Osteocyte (in vitro differentiated cells): ENCODE results near the gene SND1. TPM values are rescaled to one million over a fixed set of nuclear protein-coding genes. Genes with fewer than 3 reads are reported as not detected.

Source experiments
- DNase-seq: peaks from one replicate; pipeline ENCODE4 v3.0.0; 2021; ENCODE audit warnings: mixed read lengths; ENCODE audit not compliant: unreplicated experiment; ENCODE audit errors: extremely low spot score
- H3K27ac Mint-ChIP-seq: one replicate; pipeline ENCODE4 v1.8.0; 2021; ENCODE audit warnings: mild to moderate bottlenecking, mixed read lengths; ENCODE audit not compliant: unreplicated experiment
- H3K27me3 Mint-ChIP-seq: one replicate; pipeline ENCODE4 v1.8.0; 2021; ENCODE audit warnings: mixed read lengths; ENCODE audit not compliant: unreplicated experiment
- H3K36me3 Mint-ChIP-seq: one replicate; pipeline ENCODE4 v1.8.0; 2021; ENCODE audit warnings: mixed read lengths; ENCODE audit not compliant: unreplicated experiment
- H3K4me1 Mint-ChIP-seq: one replicate; pipeline ENCODE4 v1.8.0; 2021; ENCODE audit warnings: mixed read lengths; ENCODE audit not compliant: unreplicated experiment
- H3K4me3 Mint-ChIP-seq: one replicate; pipeline ENCODE4 v1.8.0; 2021; ENCODE audit warnings: mild to moderate bottlenecking, moderate library complexity, mixed read lengths; ENCODE audit not compliant: unreplicated experiment
- H3K9me3 Mint-ChIP-seq: one replicate; pipeline ENCODE4 v1.8.0; 2021; ENCODE audit warnings: mixed read lengths; ENCODE audit not compliant: unreplicated experiment
- total RNA-seq: library from RNA; stranded (reverse); gene quantifications from 2 replicates; pipeline ENCODE4 v1.2.1, GENCODE V29; 2021
- TF ChIP-seq, protein P1 (sequence below): fragments of 200-600 bp; sonication (generic); IDR thresholded peaks from 2 replicates; pipeline ENCODE4 v1.5.0; 2021; ENCODE audit warnings: antibody characterized with exemption, mild to moderate bottlenecking, moderate library complexity

Gene SND1
- total RNA-seq, 1 donor from 2014 or later: 229 TPM

DNA sequence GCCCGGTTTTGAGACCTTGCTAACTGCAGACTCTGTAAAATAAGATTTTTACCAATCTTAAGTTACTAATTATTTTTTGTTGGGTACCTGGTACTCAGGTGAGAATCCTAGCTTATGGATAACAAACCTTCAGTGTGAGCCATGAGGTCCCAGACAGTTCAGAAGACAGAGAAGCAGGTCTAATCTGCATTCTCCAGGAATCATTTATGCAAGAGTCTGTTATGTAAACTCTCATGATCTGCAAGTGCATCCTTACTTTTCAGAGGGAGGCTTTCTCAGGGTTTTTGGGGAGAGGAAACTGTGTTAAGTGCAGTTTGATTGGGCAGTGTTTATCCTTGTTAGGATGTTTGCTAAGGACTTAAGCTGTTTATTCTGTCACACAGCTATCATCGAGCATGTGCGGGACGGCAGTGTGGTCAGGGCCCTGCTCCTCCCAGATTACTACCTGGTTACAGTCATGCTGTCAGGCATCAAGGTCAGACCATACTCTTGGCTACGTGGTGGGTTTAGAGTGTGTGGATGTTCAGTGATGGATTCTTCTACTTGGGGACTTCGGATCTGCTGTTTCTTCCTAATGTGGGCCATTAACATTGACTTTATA, 50.2 kb downstream of the SND1 start:
- TF ChIP-seq, protein P1, sequence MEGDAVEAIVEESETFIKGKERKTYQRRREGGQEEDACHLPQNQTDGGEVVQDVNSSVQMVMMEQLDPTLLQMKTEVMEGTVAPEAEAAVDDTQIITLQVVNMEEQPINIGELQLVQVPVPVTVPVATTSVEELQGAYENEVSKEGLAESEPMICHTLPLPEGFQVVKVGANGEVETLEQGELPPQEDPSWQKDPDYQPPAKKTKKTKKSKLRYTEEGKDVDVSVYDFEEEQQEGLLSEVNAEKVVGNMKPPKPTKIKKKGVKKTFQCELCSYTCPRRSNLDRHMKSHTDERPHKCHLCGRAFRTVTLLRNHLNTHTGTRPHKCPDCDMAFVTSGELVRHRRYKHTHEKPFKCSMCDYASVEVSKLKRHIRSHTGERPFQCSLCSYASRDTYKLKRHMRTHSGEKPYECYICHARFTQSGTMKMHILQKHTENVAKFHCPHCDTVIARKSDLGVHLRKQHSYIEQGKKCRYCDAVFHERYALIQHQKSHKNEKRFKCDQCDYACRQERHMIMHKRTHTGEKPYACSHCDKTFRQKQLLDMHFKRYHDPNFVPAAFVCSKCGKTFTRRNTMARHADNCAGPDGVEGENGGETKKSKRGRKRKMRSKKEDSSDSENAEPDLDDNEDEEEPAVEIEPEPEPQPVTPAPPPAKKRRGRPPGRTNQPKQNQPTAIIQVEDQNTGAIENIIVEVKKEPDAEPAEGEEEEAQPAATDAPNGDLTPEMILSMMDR: no peak
- H3K4me3 Mint-ChIP-seq: no peak overlapping the region
- H3K9me3 Mint-ChIP-seq: no peaks in the 10 kb centered on the region
- no peaks in the 10 kb centered on the region for H3K4me1 Mint-ChIP-seq
- H3K36me3 Mint-ChIP-seq: peaks cover 58% of the 10 kb centered on the region
- H3K27me3 Mint-ChIP-seq: no peaks in the 10 kb centered on the region
- H3K27ac Mint-ChIP-seq: no peak overlapping the region
- DNase-seq: no peak

DNA sequence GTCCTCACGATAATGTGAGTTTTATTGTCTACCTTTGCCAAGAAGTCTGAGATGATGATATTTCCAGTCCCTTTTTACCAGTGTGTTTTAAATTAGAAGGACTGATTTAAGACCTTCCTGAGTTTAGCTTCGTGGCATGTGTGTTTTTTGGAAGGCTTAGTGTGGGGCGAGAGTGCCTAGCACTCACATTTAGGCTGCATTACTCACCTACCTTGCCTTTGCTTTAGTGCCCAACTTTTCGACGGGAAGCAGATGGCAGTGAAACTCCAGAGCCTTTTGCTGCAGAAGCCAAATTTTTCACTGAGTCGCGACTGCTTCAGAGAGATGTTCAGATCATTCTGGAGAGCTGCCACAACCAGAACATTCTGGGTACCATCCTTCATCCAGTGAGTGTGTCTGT, 50.9 kb downstream of the SND1 start:
- TF ChIP-seq, protein P1: no peak
- Mint-ChIP-seq H3K27ac (no peak overlapping the region), H3K9me3 (no peaks in the 10 kb centered on the region), H3K4me1 (no peaks in the 10 kb centered on the region), H3K27me3 (no peaks in the 10 kb centered on the region), H3K36me3 (peaks cover 55% of the 10 kb centered on the region), H3K4me3 (no peak overlapping the region)
- DNase-seq: no peak

DNA sequence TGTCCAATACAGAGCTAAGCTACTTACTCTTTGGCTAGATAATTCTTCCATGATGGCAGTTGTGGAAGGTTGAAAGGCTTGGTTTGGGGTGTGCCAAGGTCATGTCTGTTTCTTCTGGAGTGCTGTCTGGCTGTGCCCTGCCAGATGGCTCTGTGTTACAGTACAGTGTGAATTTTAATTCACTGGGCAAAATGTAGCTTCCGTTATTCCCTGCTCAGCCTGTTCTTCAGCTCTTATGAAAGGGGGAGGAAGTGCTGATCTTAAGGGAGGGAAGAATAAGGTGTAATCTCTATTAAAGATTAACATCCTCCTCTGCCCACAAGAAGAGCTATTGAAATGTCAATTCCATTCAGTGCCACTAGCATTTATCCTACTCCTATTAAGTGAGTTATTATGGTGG, 52.2 kb downstream of the SND1 start:
- no peak overlapping the region for H3K4me3 Mint-ChIP-seq
- H3K27ac Mint-ChIP-seq: no peak overlapping the region
- TF ChIP-seq, protein P1: no peak
- no peaks in the 10 kb centered on the region for H3K27me3 Mint-ChIP-seq
- DNase-seq: no peak
- H3K9me3 Mint-ChIP-seq: no peaks in the 10 kb centered on the region
- H3K36me3 Mint-ChIP-seq: peaks cover 47% of the 10 kb centered on the region
- no peaks in the 10 kb centered on the region for H3K4me1 Mint-ChIP-seq

DNA sequence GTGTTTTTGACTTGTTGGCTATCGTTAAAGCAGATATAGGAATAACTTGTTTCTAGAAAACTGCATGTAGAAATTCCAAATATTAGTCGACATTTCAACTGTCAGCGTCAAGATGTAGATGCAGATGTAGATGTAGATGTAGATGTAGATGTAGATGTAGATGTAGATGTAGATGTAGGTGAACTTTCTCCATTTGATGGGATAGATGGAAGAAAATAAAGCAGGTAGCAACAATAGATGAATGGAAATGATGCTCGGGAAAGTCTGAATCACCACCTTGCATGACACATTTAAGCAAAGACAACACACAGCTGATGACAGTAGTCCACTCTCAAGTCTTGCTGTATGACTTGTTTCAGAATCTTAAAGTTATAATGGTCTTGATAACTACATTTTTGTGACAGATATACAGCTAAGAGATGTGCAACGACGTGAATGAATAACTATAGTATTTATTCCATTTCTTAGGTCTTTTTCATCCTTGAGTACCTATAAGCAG, 53.5 kb downstream of the SND1 start:
- no peak for DNase-seq

DNA sequence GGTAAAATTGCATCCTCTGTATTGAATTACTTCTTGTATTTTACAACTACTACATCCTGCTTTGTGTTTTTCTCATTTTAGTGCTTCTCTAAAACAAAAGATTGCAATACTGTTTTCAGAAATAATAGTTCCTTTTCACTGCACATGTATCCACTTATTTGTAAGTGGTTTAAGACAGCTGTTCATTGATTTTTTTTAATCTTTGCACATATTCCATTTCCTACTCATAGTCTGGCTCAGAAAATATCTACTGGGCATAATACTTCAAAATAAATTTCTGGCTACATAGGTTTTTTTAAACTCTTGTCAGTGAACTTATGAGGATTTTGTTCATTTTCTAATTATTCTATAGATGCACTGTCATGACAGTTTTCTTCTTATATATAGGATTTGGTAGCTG, 54.8 kb downstream of the SND1 start:
- DNase-seq: no peak

More for the DNA sequence above, 53.5 kb downstream of the SND1 start:
- TF ChIP-seq, protein P1: no peak
- peaks cover under 1% of the 10 kb centered on the region for H3K9me3 Mint-ChIP-seq
- no peak overlapping the region for H3K27ac Mint-ChIP-seq
- no peak overlapping the region for H3K4me3 Mint-ChIP-seq
- H3K4me1 Mint-ChIP-seq: no peaks in the 10 kb centered on the region
- H3K36me3 Mint-ChIP-seq: peaks cover 49% of the 10 kb centered on the region
- no peaks in the 10 kb centered on the region for H3K27me3 Mint-ChIP-seq

More for the DNA sequence above, 54.8 kb downstream of the SND1 start:
- H3K4me1 Mint-ChIP-seq: no peaks in the 10 kb centered on the region
- no peak overlapping the region for H3K27ac Mint-ChIP-seq
- H3K9me3 Mint-ChIP-seq: peaks cover 12% of the 10 kb centered on the region
- no peak overlapping the region for H3K4me3 Mint-ChIP-seq
- TF ChIP-seq, protein P1: no peak
- H3K27me3 Mint-ChIP-seq: no peaks in the 10 kb centered on the region
- H3K36me3 Mint-ChIP-seq: peaks cover 53% of the 10 kb centered on the region
